ENCODE results near the gene CCDC197.

The CCDC197 gene

GRCh38 chr14:93999573-93999972 lies 2.5 kb downstream of the CCDC197 start:
- DNase-seq (ENCODE audit: low read depth), result no peak

- no peak for DNase-seq (ENCODE audit: low read depth)
These were observed 3.2 kb downstream of the CCDC197 start for GRCh38 chr14:94000267-94000666.

- no peak for DNase-seq (ENCODE audit: low read depth)
These were observed 3.9 kb downstream of the CCDC197 start for GRCh38 chr14:94001016-94001415.

GRCh38 chr14:94001501-94002396 lies 4.6 kb downstream of the CCDC197 start:
- DNase-seq (ENCODE audit: low read depth), result peak; percentile 32

GRCh38 chr14:94003397-94003796 lies 6.3 kb downstream of the CCDC197 start:
- no peak for DNase-seq (ENCODE audit: low read depth)

GRCh38 chr14:94004015-94004414 lies 6.9 kb downstream of the CCDC197 start:
- DNase-seq (ENCODE audit: low read depth), result no peak

- no peak for DNase-seq (ENCODE audit: low read depth)
These were observed 8.4 kb downstream of the CCDC197 start for GRCh38 chr14:94005324-94006073.

- no peak for DNase-seq (ENCODE audit: low read depth)
These were observed 11.1 kb downstream of the CCDC197 start for GRCh38 chr14:94008234-94008633.

GRCh38 chr14:94009767-94010166 lies 12.7 kb downstream of the CCDC197 start:
- DNase-seq (ENCODE audit: low read depth), result no peak

- no peak for DNase-seq (ENCODE audit: low read depth)
These were observed 13.5 kb downstream of the CCDC197 start for GRCh38 chr14:94010625-94011024.

GRCh38 chr14:94011795-94012194 lies 14.7 kb downstream of the CCDC197 start:
- DNase-seq (ENCODE audit: low read depth), result no peak

GRCh38 chr14:94014382-94014781 lies 17.3 kb downstream of the CCDC197 start:
- no peak for DNase-seq (ENCODE audit: low read depth)

- no peak for DNase-seq (ENCODE audit: low read depth)
These were observed 18.1 kb downstream of the CCDC197 start for GRCh38 chr14:94015223-94015622.

GRCh38 chr14:94016446-94016976 lies 19.4 kb downstream of the CCDC197 start:
- no peak for DNase-seq (ENCODE audit: low read depth)

GRCh38 chr14:94018308-94018707 lies 21.2 kb downstream of the CCDC197 start:
- DNase-seq (ENCODE audit: low read depth), result no peak

- no peak for DNase-seq (ENCODE audit: low read depth)
These were observed 22.2 kb downstream of the CCDC197 start for GRCh38 chr14:94019329-94019728.

GRCh38 chr14:94020267-94020666 lies 23.2 kb downstream of the CCDC197 start:
- no peak for DNase-seq (ENCODE audit: low read depth)

- no peak for DNase-seq (ENCODE audit: low read depth)
These were observed 23.9 kb downstream of the CCDC197 start for GRCh38 chr14:94021001-94021400.

GRCh38 chr14:94021416-94022157 lies 24.5 kb downstream of the CCDC197 start:
- no peak for DNase-seq (ENCODE audit: low read depth)

GRCh38 chr14:94022532-94023411 lies 25.7 kb downstream of the CCDC197 start:
- no peak for DNase-seq (ENCODE audit: low read depth)

GRCh38 chr14:94024549-94024948 lies 27.4 kb downstream of the CCDC197 start:
- DNase-seq (ENCODE audit: low read depth), result no peak
